ENCODE measurements around the gene KHNYN.

Gene KHNYN

DNA sequence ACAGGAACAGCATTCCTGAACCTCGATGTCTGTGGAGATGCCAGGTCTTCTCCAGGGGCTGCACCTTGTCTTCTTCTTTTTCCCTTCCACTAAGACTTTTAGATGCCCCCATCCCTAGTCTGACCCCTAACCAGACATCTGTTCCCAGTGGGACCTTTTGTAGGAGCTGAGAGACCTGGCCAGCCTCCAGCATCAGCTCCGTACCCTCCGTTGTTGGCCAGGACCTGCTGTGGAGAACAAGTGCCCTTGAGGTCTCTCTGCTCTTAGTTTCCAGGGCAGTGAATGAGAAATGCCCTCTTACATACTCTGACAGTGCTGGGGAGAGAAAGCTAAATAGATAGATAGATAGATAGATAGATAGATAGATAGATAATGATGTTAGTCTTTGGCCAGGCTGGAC, 29.6 kb downstream of the KHNYN start:
- Histone ChIP-seq H2AFZ (ENCODE audit: low read depth, low read length) (no peak overlapping the region), H3K9me3 (ENCODE audit: insufficient read depth, low read length, severe bottlenecking) (peaks cover 2% of the 10 kb centered on the region), H3K27ac (ENCODE audit: low read length) (no peak overlapping the region), H3K9ac (ENCODE audit: low read depth, low read length) (no peak overlapping the region), H3K79me2 (ENCODE audit: insufficient read depth, low read length) (no peaks in the 10 kb centered on the region), H4K20me1 (ENCODE audit: insufficient read depth, low read length) (no peaks in the 10 kb centered on the region), H3K36me3 (ENCODE audit: insufficient read depth, low read length) (no peaks in the 10 kb centered on the region), H3K4me2 (ENCODE audit: insufficient read depth, low read length) (no peak overlapping the region), H3K27me3 (ENCODE audit: insufficient read depth, low read length, poor library complexity) (no peaks in the 10 kb centered on the region), H3K4me1 (ENCODE audit: insufficient read depth, low read length) (no peaks in the 10 kb centered on the region), H3K4me3 (ENCODE audit: low read depth in 1 of 2, low read length in 2 of 2) (no peak overlapping the region)
- ATAC-seq (ENCODE audit: insufficient read depth, low read depth) (no peak), DNase-seq (no peak)
- TF ChIP-seq EZH2 (IDR thresholded peaks at IDR 0.05; ENCODE audit: borderline replicate concordance, low read depth, low read length, severe bottlenecking) = no peak
- TF ChIP-seq, protein P1, sequence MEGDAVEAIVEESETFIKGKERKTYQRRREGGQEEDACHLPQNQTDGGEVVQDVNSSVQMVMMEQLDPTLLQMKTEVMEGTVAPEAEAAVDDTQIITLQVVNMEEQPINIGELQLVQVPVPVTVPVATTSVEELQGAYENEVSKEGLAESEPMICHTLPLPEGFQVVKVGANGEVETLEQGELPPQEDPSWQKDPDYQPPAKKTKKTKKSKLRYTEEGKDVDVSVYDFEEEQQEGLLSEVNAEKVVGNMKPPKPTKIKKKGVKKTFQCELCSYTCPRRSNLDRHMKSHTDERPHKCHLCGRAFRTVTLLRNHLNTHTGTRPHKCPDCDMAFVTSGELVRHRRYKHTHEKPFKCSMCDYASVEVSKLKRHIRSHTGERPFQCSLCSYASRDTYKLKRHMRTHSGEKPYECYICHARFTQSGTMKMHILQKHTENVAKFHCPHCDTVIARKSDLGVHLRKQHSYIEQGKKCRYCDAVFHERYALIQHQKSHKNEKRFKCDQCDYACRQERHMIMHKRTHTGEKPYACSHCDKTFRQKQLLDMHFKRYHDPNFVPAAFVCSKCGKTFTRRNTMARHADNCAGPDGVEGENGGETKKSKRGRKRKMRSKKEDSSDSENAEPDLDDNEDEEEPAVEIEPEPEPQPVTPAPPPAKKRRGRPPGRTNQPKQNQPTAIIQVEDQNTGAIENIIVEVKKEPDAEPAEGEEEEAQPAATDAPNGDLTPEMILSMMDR (IDR thresholded peaks at IDR 0.05; ENCODE audit: borderline replicate concordance, extremely low read depth, low read length, poor library complexity, severe bottlenecking) = no peak

DNA sequence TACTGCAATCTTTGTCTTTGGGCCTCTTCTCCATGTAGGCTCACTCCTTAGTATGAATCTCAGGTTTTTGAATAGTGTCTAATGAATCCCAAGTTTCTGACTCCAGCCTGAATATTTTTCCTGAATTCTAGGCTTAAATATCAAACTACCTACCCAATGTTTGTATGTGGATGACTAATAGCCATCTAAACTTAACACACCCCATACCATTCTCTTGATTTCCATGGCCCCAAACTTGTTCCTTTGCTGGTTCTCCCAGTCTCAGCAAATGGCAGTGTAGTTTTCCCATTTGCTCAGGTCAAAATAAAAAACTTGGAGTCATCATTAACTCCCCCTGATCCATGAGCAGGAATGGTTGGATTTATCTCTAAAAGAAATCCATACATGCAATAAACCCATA, 31.6 kb downstream of the KHNYN start:
- Histone ChIP-seq H3K9ac (ENCODE audit: low read depth, low read length) (no peak overlapping the region), H3K36me3 (ENCODE audit: insufficient read depth, low read length) (no peaks in the 10 kb centered on the region), H3K4me3 (ENCODE audit: low read depth in 1 of 2, low read length in 2 of 2) (no peak overlapping the region), H3K4me1 (ENCODE audit: insufficient read depth, low read length) (peaks cover 4% of the 10 kb centered on the region; the same call in 1 of the 2 replicates), H4K20me1 (ENCODE audit: insufficient read depth, low read length) (no peaks in the 10 kb centered on the region), H3K4me2 (ENCODE audit: insufficient read depth, low read length) (no peak overlapping the region), H2AFZ (ENCODE audit: low read depth, low read length) (no peak overlapping the region), H3K27me3 (ENCODE audit: insufficient read depth, low read length, poor library complexity) (no peaks in the 10 kb centered on the region), H3K27ac (ENCODE audit: low read length) (no peak overlapping the region), H3K9me3 (ENCODE audit: insufficient read depth, low read length, severe bottlenecking) (no peaks in the 10 kb centered on the region), H3K79me2 (ENCODE audit: insufficient read depth, low read length) (no peaks in the 10 kb centered on the region)
- DNase-seq = no peak
- ATAC-seq (ENCODE audit: insufficient read depth, low read depth) = no peak
- TF ChIP-seq EZH2 (IDR thresholded peaks at IDR 0.05; ENCODE audit: borderline replicate concordance, low read depth, low read length, severe bottlenecking) = no peak
- TF ChIP-seq, protein P1 (IDR thresholded peaks at IDR 0.05; ENCODE audit: borderline replicate concordance, extremely low read depth, low read length, poor library complexity, severe bottlenecking) = no peak

DNA sequence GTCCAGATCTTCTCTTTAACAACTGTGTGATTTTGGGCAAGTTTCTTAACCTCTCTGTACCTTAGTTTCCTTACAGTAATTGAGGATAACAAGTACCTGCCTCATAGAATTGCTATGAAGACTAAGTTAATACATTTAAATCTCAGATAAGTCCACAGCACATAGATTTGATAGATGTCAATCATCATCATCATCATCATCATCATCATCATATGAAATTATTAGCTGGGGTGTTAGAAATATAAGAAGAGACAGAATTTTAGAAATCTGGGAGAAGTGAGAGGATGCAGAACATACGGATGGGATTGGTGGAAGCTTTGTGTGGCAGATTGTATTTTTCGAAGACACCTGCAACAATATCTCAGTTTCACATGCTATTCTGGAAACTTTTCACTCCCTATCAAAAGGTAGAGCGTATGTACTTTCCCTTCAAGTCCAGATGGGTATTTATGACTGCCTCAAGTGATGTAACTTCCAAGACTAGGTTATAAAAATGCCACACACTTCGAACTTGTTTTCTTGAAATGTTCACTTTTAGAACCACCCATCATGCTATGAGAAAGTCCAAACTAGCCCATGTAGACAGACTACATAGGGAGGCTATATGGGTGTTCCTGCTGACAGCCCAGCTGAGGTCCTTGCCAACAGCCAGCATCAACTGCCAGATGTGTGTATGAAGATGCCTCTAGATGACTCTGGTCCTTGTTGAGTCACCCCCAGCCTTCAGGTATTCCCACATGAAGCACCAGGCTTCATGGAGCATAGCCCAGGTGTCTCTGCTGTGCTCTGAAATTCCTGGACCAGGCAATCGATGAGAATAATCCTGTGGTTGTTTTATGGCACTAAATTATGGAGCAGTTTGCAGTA, 33.5 kb downstream of the KHNYN start:
- ATAC-seq (ENCODE audit: insufficient read depth, low read depth) = no peak

More for the DNA sequence above, 33.5 kb downstream of the KHNYN start:
- Histone ChIP-seq H2AFZ (ENCODE audit: low read depth, low read length) (no peak overlapping the region), H3K4me3 (ENCODE audit: low read depth in 1 of 2, low read length in 2 of 2) (no peak overlapping the region), H3K36me3 (ENCODE audit: insufficient read depth, low read length) (no peaks in the 10 kb centered on the region), H3K9ac (ENCODE audit: low read depth, low read length) (no peak overlapping the region), H3K4me2 (ENCODE audit: insufficient read depth, low read length) (no peak overlapping the region), H3K79me2 (ENCODE audit: insufficient read depth, low read length) (no peaks in the 10 kb centered on the region), H3K4me1 (ENCODE audit: insufficient read depth, low read length) (peaks cover 4% of the 10 kb centered on the region; the same call in 1 of the 2 replicates), H3K27me3 (ENCODE audit: insufficient read depth, low read length, poor library complexity) (no peaks in the 10 kb centered on the region), H3K9me3 (ENCODE audit: insufficient read depth, low read length, severe bottlenecking) (no peaks in the 10 kb centered on the region), H3K27ac (ENCODE audit: low read length) (no peak overlapping the region), H4K20me1 (ENCODE audit: insufficient read depth, low read length) (no peaks in the 10 kb centered on the region)
- no peak for DNase-seq
- TF ChIP-seq, protein P1 (IDR thresholded peaks at IDR 0.05; ENCODE audit: borderline replicate concordance, extremely low read depth, low read length, poor library complexity, severe bottlenecking) = no peak
- no peak for TF ChIP-seq EZH2 (IDR thresholded peaks at IDR 0.05; ENCODE audit: borderline replicate concordance, low read depth, low read length, severe bottlenecking)
